MCF 10A (cell line): ENCODE data around the gene TMEM218. TPM values are rescaled to one million over a fixed set of nuclear protein-coding genes. Genes with fewer than 3 reads are reported as not detected.

Experiments
- BruUV-seq: library from RNA; stranded (reverse); fragments of 400-500 nt; replicated peaks from 2 replicates; lab custom pipeline; 2021; lab: Mats Ljungman, UMichigan
- CTCF ChIA-PET: fragments of 300-600 bp; sonication (Branson Sonifier 250); formaldehyde crosslinking; extraction: SDS; loops from one replicate; lab custom pipeline; 2021; ENCODE audit warnings: antibody characterized with exemption, inconsistent platforms; lab: Yijun Ruan, JAX
- POLR2A ChIA-PET: fragments of 300-600, 350-650 bp; sonication (Branson Sonifier 250); formaldehyde crosslinking; extraction: SDS; loops from one replicate; lab custom pipeline; 2020; ENCODE audit warnings: antibody characterized with exemption, inconsistent platforms; lab: Yijun Ruan, JAX
- DNase-seq: peaks from one replicate; pipeline ENCODE4 v3.0.0-alpha.2; 2018; ENCODE audit not compliant: unreplicated experiment
- H3K27ac Mint-ChIP-seq: one replicate; pipeline ENCODE4 v1.8.0; 2022; ENCODE audit warnings: mild to moderate bottlenecking, low read depth, mixed read lengths; ENCODE audit not compliant: unreplicated experiment
- H3K27me3 Mint-ChIP-seq: one replicate; pipeline ENCODE4 v1.8.0; 2022; ENCODE audit warnings: mixed read lengths; ENCODE audit not compliant: insufficient read depth, unreplicated experiment
- H3K36me3 Mint-ChIP-seq: one replicate; pipeline ENCODE4 v1.8.0; 2022; ENCODE audit warnings: mild to moderate bottlenecking, moderate library complexity, mixed read lengths; ENCODE audit not compliant: insufficient read depth, unreplicated experiment
- H3K4me1 Mint-ChIP-seq: one replicate; pipeline ENCODE4 v1.8.0; 2022; ENCODE audit warnings: mixed read lengths; ENCODE audit not compliant: insufficient read depth, unreplicated experiment
- H3K4me3 Mint-ChIP-seq: one replicate; pipeline ENCODE4 v1.8.0; 2022; ENCODE audit warnings: mild to moderate bottlenecking, moderate library complexity, mixed read lengths; ENCODE audit not compliant: unreplicated experiment
- H3K9me3 Mint-ChIP-seq: one replicate; pipeline ENCODE4 v1.8.0; 2022; ENCODE audit warnings: mixed read lengths; ENCODE audit not compliant: unreplicated experiment
- CTCF ChIP-seq: fragments of 200-600 bp; IDR thresholded peaks from one replicate; pipeline ENCODE4 v1.8.0; 2022; ENCODE audit warnings: antibody characterized with exemption, mild to moderate bottlenecking; ENCODE audit not compliant: unreplicated experiment
- intact Hi-C: fragments of 100-400 bp; cut with micrococcal nuclease; formaldehyde crosslinking; loops from 2 replicates; pipeline ENCODE4 v1.14.1; 2022
- total RNA-seq: library from RNA; stranded (reverse); gene quantifications from 2 replicates; pipeline ENCODE4 v1.2.3, GENCODE V29; 2022

TMEM218 gene
- total RNA-seq, 1 experiment from 2014 or later, result 21.1 TPM

GRCh38 chr11:125085301-125086081 lies 25.9 kb downstream of the TMEM218 start:
- H3K9me3 Mint-ChIP-seq, result no peaks in the 10 kb centered on the region
- H3K4me1 Mint-ChIP-seq, result peaks cover 27% of the 10 kb centered on the region
- BruUV-seq, result no TSS peak
- peaks cover 23% of the 10 kb centered on the region for H3K36me3 Mint-ChIP-seq
- TF ChIP-seq CTCF, result no peak
- DNase-seq, result no peak
- ChIA-PET POLR2A (interaction anchor here (1.0 to 1.3 kb wide), 2 partner anchors 22 to 23 kb away, joined by 3 read pairs; partner anchors contain the start of gene SLC37A2), CTCF (interaction anchor here (0.8 kb wide), 1 partner anchor 9 kb away, joined by 3 read pairs; no protein-coding TSS in a partner anchor)
- intact Hi-C loops, result no loop called here
- peak overlapping the region; percentile 46 for H3K4me3 Mint-ChIP-seq
- no peaks in the 10 kb centered on the region for H3K27me3 Mint-ChIP-seq
- H3K27ac Mint-ChIP-seq, result peak overlapping the region; percentile 77

- intact Hi-C loops, result no loop called here
- no TSS peak for BruUV-seq
Observed at GRCh38 chr11:125084761-125085231, 26.6 kb downstream of the TMEM218 start.

GRCh38 chr11:125084057-125084416 lies 27.4 kb downstream of the TMEM218 start:
- ChIA-PET POLR2A (interaction anchor here (0.7 to 2.5 kb wide), 5 partner anchors 8 to 33 kb away, joined by 3 to 29 read pairs (median 4); no protein-coding TSS in a partner anchor), CTCF (interaction anchor here (0.5 to 2.4 kb wide), 12 partner anchors 8 to 270 kb away, joined by 3 to 11 read pairs (median 6); no protein-coding TSS in a partner anchor)
- H3K27me3 Mint-ChIP-seq, result no peaks in the 10 kb centered on the region
- H3K9me3 Mint-ChIP-seq, result no peaks in the 10 kb centered on the region
- BruUV-seq, result no TSS peak
- no peak overlapping the region for H3K4me3 Mint-ChIP-seq
- no peak for TF ChIP-seq CTCF
- peaks cover 35% of the 10 kb centered on the region for H3K4me1 Mint-ChIP-seq
- H3K36me3 Mint-ChIP-seq, result peaks cover 23% of the 10 kb centered on the region
- no peak for DNase-seq
- no peak overlapping the region for H3K27ac Mint-ChIP-seq
- intact Hi-C loops, result no loop called here

More at GRCh38 chr11:125084761-125085231, 26.6 kb downstream of the TMEM218 start:
- peaks cover 23% of the 10 kb centered on the region for H3K36me3 Mint-ChIP-seq
- H3K9me3 Mint-ChIP-seq, result no peaks in the 10 kb centered on the region
- H3K27me3 Mint-ChIP-seq, result no peaks in the 10 kb centered on the region
- ChIA-PET POLR2A (interaction anchor here (0.7 to 1.0 kb wide), 2 partner anchors 11 to 24 kb away, joined by 3 to 4 read pairs; no protein-coding TSS in a partner anchor), CTCF (no interaction called here)
- peak overlapping the region; percentile 46 for H3K4me3 Mint-ChIP-seq
- DNase-seq, result no peak
- H3K4me1 Mint-ChIP-seq, result peaks cover 27% of the 10 kb centered on the region
- TF ChIP-seq CTCF, result no peak
- no peak overlapping the region for H3K27ac Mint-ChIP-seq
